Hepatocyte (in vitro differentiated cells): ENCODE measurements around the gene ADGRA1.

ENCODE experiments used
- CTCF ChIP-seq: fragments of 200-600 bp; sonication (generic); IDR thresholded peaks from 2 replicates; pipeline ENCODE4 v1.5.1; 2016; ENCODE audit warnings: antibody characterized with exemption, mild to moderate bottlenecking; ENCODE audit not compliant: poor library complexity
- EZH2phosphoT487 ChIP-seq: fragments of 200-600 bp; sonication (generic); IDR thresholded peaks from one replicate; pipeline ENCODE4 v1.6.1; 2018; ENCODE audit warnings: antibody characterized with exemption, mild to moderate bottlenecking, low read depth, moderate library complexity; ENCODE audit not compliant: unreplicated experiment, severe bottlenecking

GRCh38 chr10:133117036-133117687 is 29.4 kb downstream of the ADGRA1 start:
- TF ChIP-seq EZH2phosphoT487: no peak
- TF ChIP-seq CTCF: no peak
